ENCODE measurements around the gene ZEB2. TPM values are rescaled to one million over a fixed set of nuclear protein-coding genes. Genes with fewer than 3 reads are reported as not detected.

Gene ZEB2
- total RNA-seq, 4 donors from 2014 or later = 19.8 to 69.6 (median 42.9) TPM

DNA sequence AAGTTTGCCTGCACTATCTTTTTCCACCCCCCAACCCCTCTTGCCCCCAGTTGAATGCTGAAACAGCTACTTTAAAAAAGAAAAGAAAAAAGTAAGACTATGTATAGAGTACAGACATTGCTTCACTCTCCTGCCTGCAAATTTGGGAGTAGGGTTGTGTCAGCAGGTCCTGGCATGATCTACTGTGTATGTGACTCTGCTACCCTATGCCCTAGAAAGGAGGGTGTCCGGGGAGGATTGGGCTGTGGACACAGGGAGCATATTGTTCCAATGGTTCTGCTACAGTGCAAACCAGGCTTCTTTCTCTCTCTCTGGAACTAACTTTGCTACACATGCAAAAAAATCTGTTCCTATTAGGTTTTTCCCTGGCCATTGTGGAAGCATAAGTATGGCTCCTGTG is 9.9 kb upstream of the ZEB2 start:
- Histone ChIP-seq H3K27ac (no peak overlapping the region), H3K27me3 (peaks cover 34% of the 10 kb centered on the region), H3K4me3 (no peak overlapping the region), H3K9me3 (no peaks in the 10 kb centered on the region), H3K4me1 (no peaks in the 10 kb centered on the region), H3K36me3 (no peaks in the 10 kb centered on the region)
- no peak for DNase-seq
- no peak for TF ChIP-seq POLR2AphosphoS5 (IDR thresholded peaks at IDR 0.05)
- TF ChIP-seq EP300 (IDR thresholded peaks at IDR 0.05; ENCODE audit: low read depth) = no peak
- no peak for TF ChIP-seq POLR2A (IDR thresholded peaks at IDR 0.05)
- TF ChIP-seq, protein P1, sequence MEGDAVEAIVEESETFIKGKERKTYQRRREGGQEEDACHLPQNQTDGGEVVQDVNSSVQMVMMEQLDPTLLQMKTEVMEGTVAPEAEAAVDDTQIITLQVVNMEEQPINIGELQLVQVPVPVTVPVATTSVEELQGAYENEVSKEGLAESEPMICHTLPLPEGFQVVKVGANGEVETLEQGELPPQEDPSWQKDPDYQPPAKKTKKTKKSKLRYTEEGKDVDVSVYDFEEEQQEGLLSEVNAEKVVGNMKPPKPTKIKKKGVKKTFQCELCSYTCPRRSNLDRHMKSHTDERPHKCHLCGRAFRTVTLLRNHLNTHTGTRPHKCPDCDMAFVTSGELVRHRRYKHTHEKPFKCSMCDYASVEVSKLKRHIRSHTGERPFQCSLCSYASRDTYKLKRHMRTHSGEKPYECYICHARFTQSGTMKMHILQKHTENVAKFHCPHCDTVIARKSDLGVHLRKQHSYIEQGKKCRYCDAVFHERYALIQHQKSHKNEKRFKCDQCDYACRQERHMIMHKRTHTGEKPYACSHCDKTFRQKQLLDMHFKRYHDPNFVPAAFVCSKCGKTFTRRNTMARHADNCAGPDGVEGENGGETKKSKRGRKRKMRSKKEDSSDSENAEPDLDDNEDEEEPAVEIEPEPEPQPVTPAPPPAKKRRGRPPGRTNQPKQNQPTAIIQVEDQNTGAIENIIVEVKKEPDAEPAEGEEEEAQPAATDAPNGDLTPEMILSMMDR (IDR thresholded peaks at IDR 0.05) = no peak
- in situ Hi-C loops (cut with MboI; ENCODE audit: low pct_ligation_motif_present in 1 of 4, low pct_unique_long_range_greater_than_20kb in 1 of 4, low sequenced_read_pairs in 3 of 4) = no loop called here
- intact Hi-C loops (cut with DNase I; ENCODE audit: low total_unique reads) = no loop called here
- WGBS, 2 donors (ENCODE audit: low coverage in 1 of 2) = 50 to 80% methylated on average over 1 of the region's 1 CpG

DNA sequence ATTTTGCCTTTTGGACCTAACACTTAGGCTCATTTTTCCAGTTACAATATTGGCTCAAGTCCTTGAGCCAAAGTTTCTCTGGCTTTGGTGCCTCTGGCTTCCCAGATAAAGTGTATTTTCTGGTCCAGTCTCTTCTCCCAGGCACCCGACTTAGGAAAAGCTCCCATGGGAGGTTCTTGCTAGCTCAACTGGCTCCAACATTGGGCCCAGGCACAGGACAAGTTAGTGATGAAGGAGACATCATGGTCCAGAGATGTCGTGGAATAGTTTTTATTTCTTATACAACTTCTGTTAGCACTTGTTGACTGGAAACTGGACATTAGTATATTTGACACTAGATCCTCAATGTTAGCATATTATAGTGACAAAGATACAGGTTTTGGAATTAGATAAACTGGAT is 8.2 kb upstream of the ZEB2 start:
- Histone ChIP-seq H3K9me3 (no peaks in the 10 kb centered on the region), H3K4me1 (peaks cover 0 to 11% (median 3%) of the 10 kb centered on the region in 4 donors), H3K36me3 (no peaks in the 10 kb centered on the region), H3K27ac (peak overlapping the region in 2 of 4 donors; percentile 18 to 32), H3K27me3 (peaks cover 51% of the 10 kb centered on the region), H3K4me3 (no peak overlapping the region)
- 64 to 87% methylated on average over 2 of the region's 2 CpGs for WGBS, 2 donors (ENCODE audit: low coverage in 1 of 2)
- TF ChIP-seq, protein P1 (IDR thresholded peaks at IDR 0.05) = no peak
- TF ChIP-seq POLR2A (IDR thresholded peaks at IDR 0.05) = no peak
- no peak for TF ChIP-seq POLR2AphosphoS5 (IDR thresholded peaks at IDR 0.05)
- no peak for TF ChIP-seq EP300 (IDR thresholded peaks at IDR 0.05; ENCODE audit: low read depth)
- in situ Hi-C loops (cut with MboI; ENCODE audit: low pct_ligation_motif_present in 1 of 4, low pct_unique_long_range_greater_than_20kb in 1 of 4, low sequenced_read_pairs in 3 of 4) (no loop called here), intact Hi-C loops (cut with DNase I; ENCODE audit: low total_unique reads) (no loop called here)
- no peak for DNase-seq

DNA sequence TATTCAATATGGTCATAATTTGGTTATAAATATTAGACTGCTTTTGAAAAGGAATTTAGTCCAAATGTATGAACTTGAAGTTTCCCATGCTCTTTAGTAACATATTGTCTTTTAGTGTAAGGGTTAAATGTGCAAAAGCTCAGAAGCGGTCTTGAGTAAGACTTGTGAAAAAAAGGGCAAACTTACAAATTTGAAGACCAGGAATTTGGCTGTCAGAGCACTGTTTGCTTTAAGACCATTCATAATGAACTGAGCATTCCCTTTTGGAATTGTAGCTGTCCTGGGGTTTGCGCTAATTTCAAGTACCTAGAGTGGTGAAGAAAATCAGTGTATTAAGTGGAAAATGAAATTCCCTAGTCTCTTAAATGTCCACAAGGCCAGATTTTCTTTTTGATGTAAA is 6.9 kb upstream of the ZEB2 start:
- Histone ChIP-seq H3K27ac (peak overlapping the region in 3 of 4 donors; percentile 7 to 25 (median 13)), H3K4me3 (no peak overlapping the region), H3K4me1 (peaks cover 0 to 12% (median 3%) of the 10 kb centered on the region in 4 donors), H3K27me3 (peaks cover 64% of the 10 kb centered on the region), H3K36me3 (no peaks in the 10 kb centered on the region), H3K9me3 (no peaks in the 10 kb centered on the region)
- in situ Hi-C loops (cut with MboI; ENCODE audit: low pct_ligation_motif_present in 1 of 4, low pct_unique_long_range_greater_than_20kb in 1 of 4, low sequenced_read_pairs in 3 of 4) (no loop called here), intact Hi-C loops (cut with DNase I; ENCODE audit: low total_unique reads) (no loop called here)
- TF ChIP-seq POLR2AphosphoS5 (IDR thresholded peaks at IDR 0.05) = no peak
- TF ChIP-seq EP300 (IDR thresholded peaks at IDR 0.05; ENCODE audit: low read depth) = no peak
- no peak for TF ChIP-seq POLR2A (IDR thresholded peaks at IDR 0.05)
- TF ChIP-seq, protein P1 (IDR thresholded peaks at IDR 0.05) = no peak
- WGBS, 2 donors (ENCODE audit: low coverage in 1 of 2) = 73 to 75% methylated on average over 2 of the region's 2 CpGs
- DNase-seq = no peak

DNA sequence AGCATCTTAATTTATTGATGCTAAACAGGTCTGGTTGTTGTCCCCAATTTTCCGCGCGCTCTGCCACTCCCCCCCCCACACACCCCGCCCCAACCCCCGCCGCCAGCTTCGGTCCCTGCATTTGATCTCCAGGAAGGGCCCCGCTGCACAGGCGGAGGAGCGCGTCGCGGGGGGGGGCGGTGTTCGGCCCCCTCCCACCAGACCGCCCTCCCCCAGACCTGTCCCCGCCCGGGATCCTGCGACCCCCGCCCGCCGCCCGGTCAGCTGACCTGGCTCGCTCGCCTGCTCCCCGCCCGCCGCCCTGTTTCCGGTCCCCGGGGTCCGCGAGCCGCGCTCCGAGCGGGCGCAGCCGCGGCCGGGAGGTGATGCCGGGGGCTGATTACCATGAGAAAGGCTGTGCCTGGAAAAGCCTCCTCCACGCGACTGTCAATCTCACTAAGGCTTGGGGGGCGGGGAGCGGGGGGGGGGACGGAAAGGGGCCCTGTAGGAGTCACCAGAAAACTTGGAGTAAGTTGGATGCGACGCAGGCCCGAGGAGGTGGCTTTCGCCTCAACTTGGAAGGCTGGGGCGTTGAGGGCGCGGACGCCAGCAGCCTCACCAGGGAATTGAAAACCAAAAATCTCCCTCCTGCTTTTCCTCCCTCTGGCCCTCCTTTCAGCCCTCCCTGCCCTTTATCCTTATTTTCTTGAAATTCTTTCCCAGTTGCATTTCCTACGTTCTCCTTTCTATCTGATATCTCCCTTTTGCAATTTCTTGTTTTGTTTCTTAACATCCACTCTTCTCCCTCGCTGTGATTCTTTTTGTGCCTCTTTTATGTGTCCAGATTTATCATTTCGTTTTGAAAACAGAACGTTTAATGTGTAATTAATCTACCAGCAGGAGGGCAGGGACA is 4.4 kb upstream of the ZEB2 start:
- Histone ChIP-seq H3K27ac (peak overlapping the region; percentile 74 to 91 (median 87)), H3K27me3 (peaks cover 73% of the 10 kb centered on the region), H3K9me3 (no peaks in the 10 kb centered on the region), H3K4me3 (peak overlapping the region; percentile 24 to 54 (median 35)), H3K4me1 (peaks cover 0 to 15% (median 3%) of the 10 kb centered on the region in 4 donors), H3K36me3 (no peaks in the 10 kb centered on the region)
- peak; percentile 23 for DNase-seq
- TF ChIP-seq POLR2A (IDR thresholded peaks at IDR 0.05) (peak; percentile 9), EP300 (IDR thresholded peaks at IDR 0.05; ENCODE audit: low read depth) (no peak)
- TF ChIP-seq, protein P1 (IDR thresholded peaks at IDR 0.05) = no peak
- intact Hi-C loops (cut with DNase I; ENCODE audit: low total_unique reads) (no loop called here), in situ Hi-C loops (cut with MboI; ENCODE audit: low pct_ligation_motif_present in 1 of 4, low pct_unique_long_range_greater_than_20kb in 1 of 4, low sequenced_read_pairs in 3 of 4) (loop anchor here in 2 of 4 donors (25.0 kb wide), 2 partner anchors 587 to 1238 kb away; no protein-coding TSS in a partner anchor)
- 11 to 17% methylated on average over 12 to 25 of the region's 58 CpGs for WGBS, 2 donors (ENCODE audit: low coverage in 1 of 2)

All from transverse colon (tissue), 4 donors.